ENCODE measurements around the gene BEST4. TPM values are rescaled to one million over a fixed set of nuclear protein-coding genes. Genes with fewer than 3 reads are reported as not detected.

Gene BEST4
- total and polyA plus RNA-seq, 2 of the 8 experiments (the other 6 are each of a cell fraction or from before 2014, with no cell fraction given): 0.76 to 1.4 TPM

DNA sequence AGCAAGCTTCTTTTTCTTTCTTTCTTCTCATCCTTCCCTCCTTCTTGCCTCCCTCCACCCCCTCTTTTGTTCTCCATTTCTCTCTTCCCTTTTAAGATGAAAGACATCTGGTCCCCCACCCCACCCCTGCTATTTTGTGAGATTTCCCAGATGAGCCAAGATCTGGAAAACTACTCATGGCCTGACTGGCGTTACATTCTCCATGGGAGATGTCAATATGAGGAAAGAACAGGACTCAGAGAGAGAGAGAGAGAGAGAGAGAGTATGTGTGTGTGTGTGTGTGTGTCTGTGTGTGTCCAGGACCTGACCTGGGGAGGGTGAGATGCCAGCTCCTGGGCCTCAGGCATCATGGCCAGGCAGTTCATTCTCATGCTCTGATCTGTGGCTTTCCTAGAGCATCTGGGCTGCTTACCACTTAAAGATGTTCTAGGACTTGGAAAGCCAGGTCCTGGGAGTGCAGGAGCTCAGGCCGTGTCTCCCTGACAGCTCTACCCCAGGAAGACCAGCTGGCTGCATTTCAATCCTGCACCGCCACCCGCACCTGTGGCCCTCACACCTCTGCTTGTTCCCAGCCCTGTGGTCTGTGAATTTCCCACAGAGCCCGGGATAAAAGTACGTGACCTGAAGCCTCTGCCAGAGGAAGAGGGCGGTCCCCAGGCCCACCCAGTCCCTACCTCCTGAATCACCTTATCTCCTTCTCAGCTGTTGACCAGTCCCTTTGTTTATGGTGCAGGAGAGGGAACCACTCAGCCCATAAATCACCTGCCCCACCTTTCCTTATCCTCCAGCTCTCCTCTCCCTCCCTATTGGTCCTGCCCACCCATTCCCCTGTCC, 3.2 kb upstream of the BEST4 start:
- Histone ChIP-seq H2BK15ac (ENCODE audit: low read length) (peak overlapping the region; percentile 46; the same call in 1 of the 2 replicates), H3K9me3 (ENCODE audit: insufficient read depth in 2 of 2, low read depth in 1 of 2, low read length in 1 of 2) (no peaks in the 10 kb centered on the region), H3K18ac (ENCODE audit: extremely low read depth, low read length) (no peak overlapping the region), H3K27ac (ENCODE audit: low read depth, low read length) (no peak overlapping the region), H3K4me2 (ENCODE audit: insufficient read depth in 1 of 2, low read depth in 2 of 2, low read length in 2 of 2) (no peak overlapping the region), H3K4me3 (ENCODE audit: extremely low read depth in 1 of 4, insufficient read depth in 2 of 4, low read depth in 3 of 4, low read length in 4 of 4) (no peak overlapping the region), H3K23me2 (ENCODE audit: low read depth, low read length) (peaks cover 4% of the 10 kb centered on the region; the same call in 1 of the 2 replicates), H2AK5ac (ENCODE audit: low read depth, low read length) (no peak overlapping the region), H2BK20ac (ENCODE audit: low read length) (no peak overlapping the region), H4K8ac (ENCODE audit: extremely low read depth, insufficient read depth, low read length) (no peak overlapping the region), H4K20me1 (replicated peaks in 1 of 2; ENCODE audit: control insufficient read depth in 1 of 2, insufficient read depth in 2 of 2, low read length in 2 of 2) (no peaks in the 10 kb centered on the region), H3K79me1 (ENCODE audit: low read depth, low read length) (0 out of 2 replicates have a peak, but pooled peaks cover 2% of the 10 kb centered on the region), H4K5ac (ENCODE audit: insufficient read length, low read depth, low read length) (no peak overlapping the region), H3K9ac (replicated peaks in 1 of 4; ENCODE audit: extremely low read depth in 1 of 4, low read depth in 3 of 4, low read length in 3 of 4) (no peak overlapping the region), H2BK5ac (ENCODE audit: low read depth, low read length) (no peak overlapping the region), H4K91ac (replicated peaks; ENCODE audit: insufficient read length, low read length) (no peak overlapping the region), H3K36me3 (ENCODE audit: control insufficient read depth in 2 of 4, insufficient read depth in 4 of 4, low read length in 3 of 4) (no peaks in the 10 kb centered on the region), H3K27me3 (replicated peaks in 1 of 4; ENCODE audit: control insufficient read depth in 3 of 4, extremely low read depth in 1 of 4, insufficient read depth in 3 of 4, low read length in 3 of 4) (peaks cover 0 to 7% (median 0%) of the 10 kb centered on the region in 4 experiments; a peak in 2 of 7 replicates), H2AFZ (ENCODE audit: low read length) (no peak overlapping the region), H2BK120ac (replicated peaks; ENCODE audit: low read depth, low read length) (no peak overlapping the region), H3K14ac (ENCODE audit: insufficient read length) (no peak overlapping the region), H3K4me1 (replicated peaks in 1 of 4; ENCODE audit: control insufficient read depth in 3 of 4, insufficient read depth in 4 of 4, low read length in 3 of 4) (peaks cover 4 to 13% (median 9%) of the 10 kb centered on the region in 4 experiments), H2BK12ac (ENCODE audit: low read depth, low read length) (no peak overlapping the region), H3K23ac (ENCODE audit: insufficient read length) (no peak overlapping the region), H3K4ac (replicated peaks; ENCODE audit: insufficient read length, low read depth, low read length) (no peak overlapping the region), H3K56ac (replicated peaks; ENCODE audit: insufficient read length, low read depth, low read length) (no peak overlapping the region), H3K79me2 (ENCODE audit: control insufficient read depth in 1 of 2, insufficient read depth in 2 of 2, low read length in 2 of 2) (no peaks in the 10 kb centered on the region)
- WGBS, 2 experiments (ENCODE audit: extremely low coverage in 1 of 2, insufficient coverage in 1 of 2, insufficient read length in 1 of 2, insufficient replicate concordance in 2 of 2, low coverage in 1 of 2, low lambda C conversion rate in 2 of 2, missing lambda C conversion rate in 1 of 2): 95% methylated on average over 7 of the region's 7 CpGs; no CpG with 5 or more reads in 1 of the 2 experiments
- no peak for DNase-seq (ENCODE audit: low read depth in 1 of 2, low spot score in 2 of 2)
- POLR2A ChIA-PET (ENCODE audit: partially characterized antibody): interaction anchor here (1.3 to 23.6 kb wide), 8 partner anchors 9 to 107 kb away, joined by 3 to 428 read pairs (median 16); partner anchors contain the start of genes BTBD19, DYNLT4, PLK3 and RNU5D-1
- TF ChIP-seq CHD2 (IDR thresholded peaks at IDR 0.05; ENCODE audit: low read length): no peak
- no peak for TF ChIP-seq TEAD4 (IDR thresholded peaks at IDR 0.05; ENCODE audit: low read depth, low read length)
- no peak for TF ChIP-seq GABPA (IDR thresholded peaks at IDR 0.05; ENCODE audit: borderline replicate concordance, insufficient read depth, low read length)
- TF ChIP-seq SUZ12 (IDR thresholded peaks at IDR 0.05; ENCODE audit: low read length): no peak
- FAIRE-seq: no peak
- CTCF ChIA-PET (ENCODE audit: partially characterized antibody): interaction anchor here (0.6 to 10.4 kb wide), 15 partner anchors 9 to 228 kb away, joined by 3 to 67 read pairs (median 6); partner anchors contain the start of genes BTBD19, DYNLT4, HECTD3 and PLK3
